DMS153 treated with DMSO at 0.1 percent for 48 hours (cell line): ENCODE data around the gene NUP188.

ENCODE experiments used
- DNase-seq: peaks from one replicate; lab custom pipeline; 2025; ENCODE audit not compliant: unreplicated experiment; lab: John Stamatoyannopoulos, UW

Gene NUP188, protein sequence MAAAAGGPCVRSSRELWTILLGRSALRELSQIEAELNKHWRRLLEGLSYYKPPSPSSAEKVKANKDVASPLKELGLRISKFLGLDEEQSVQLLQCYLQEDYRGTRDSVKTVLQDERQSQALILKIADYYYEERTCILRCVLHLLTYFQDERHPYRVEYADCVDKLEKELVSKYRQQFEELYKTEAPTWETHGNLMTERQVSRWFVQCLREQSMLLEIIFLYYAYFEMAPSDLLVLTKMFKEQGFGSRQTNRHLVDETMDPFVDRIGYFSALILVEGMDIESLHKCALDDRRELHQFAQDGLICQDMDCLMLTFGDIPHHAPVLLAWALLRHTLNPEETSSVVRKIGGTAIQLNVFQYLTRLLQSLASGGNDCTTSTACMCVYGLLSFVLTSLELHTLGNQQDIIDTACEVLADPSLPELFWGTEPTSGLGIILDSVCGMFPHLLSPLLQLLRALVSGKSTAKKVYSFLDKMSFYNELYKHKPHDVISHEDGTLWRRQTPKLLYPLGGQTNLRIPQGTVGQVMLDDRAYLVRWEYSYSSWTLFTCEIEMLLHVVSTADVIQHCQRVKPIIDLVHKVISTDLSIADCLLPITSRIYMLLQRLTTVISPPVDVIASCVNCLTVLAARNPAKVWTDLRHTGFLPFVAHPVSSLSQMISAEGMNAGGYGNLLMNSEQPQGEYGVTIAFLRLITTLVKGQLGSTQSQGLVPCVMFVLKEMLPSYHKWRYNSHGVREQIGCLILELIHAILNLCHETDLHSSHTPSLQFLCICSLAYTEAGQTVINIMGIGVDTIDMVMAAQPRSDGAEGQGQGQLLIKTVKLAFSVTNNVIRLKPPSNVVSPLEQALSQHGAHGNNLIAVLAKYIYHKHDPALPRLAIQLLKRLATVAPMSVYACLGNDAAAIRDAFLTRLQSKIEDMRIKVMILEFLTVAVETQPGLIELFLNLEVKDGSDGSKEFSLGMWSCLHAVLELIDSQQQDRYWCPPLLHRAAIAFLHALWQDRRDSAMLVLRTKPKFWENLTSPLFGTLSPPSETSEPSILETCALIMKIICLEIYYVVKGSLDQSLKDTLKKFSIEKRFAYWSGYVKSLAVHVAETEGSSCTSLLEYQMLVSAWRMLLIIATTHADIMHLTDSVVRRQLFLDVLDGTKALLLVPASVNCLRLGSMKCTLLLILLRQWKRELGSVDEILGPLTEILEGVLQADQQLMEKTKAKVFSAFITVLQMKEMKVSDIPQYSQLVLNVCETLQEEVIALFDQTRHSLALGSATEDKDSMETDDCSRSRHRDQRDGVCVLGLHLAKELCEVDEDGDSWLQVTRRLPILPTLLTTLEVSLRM (N-terminal part only)

DNA sequence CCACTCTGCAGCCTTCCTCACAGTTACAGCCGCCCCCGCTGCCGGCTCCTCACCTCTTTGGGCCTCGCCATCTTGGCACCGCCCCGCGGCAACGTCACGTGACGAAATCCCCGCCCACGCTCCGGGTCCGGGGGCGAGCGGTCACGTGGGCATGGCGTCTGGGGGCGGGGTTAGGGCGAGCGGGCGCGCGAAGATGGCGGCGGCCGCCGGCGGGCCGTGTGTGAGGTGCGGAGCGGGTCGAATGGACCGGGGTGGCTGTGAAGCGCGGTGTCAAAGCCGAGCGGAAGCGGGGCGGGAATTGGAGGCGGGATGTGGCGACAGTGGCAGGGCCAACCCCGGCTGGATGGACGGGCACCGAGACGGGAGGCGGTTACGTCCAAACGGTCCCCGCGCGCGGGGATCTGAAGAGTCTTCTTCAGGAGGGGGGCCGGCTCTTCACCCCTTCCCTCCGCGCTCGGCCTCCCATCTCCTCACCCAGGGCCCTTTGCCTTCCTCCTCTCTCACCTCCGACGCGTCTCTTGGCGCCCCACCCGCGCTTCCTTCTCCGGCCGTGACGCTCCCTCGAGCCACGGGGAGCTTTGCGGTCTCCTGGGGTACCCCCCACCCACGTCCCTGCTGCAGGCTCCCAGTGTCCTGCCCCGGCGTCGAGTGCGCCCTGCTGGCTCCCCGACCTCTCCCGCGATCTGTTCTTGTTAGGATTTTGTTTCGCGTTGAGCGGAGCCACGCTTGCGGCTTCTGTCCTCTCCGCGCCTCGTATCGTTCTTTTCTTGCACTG lies at the start of gene NUP188, which contains the start of gene DOLK:
Gene NUP188 (plus strand): TSS at position 173 of the 775 bp plus-strand sequence. CDS start 21 bp downstream, at position 194.
Gene DOLK (minus strand): TSS at position 77 of the 775 bp plus-strand sequence. CDS start 300 bp downstream, outside the sequence.
- DNase-seq, result peak; percentile 87

DNA sequence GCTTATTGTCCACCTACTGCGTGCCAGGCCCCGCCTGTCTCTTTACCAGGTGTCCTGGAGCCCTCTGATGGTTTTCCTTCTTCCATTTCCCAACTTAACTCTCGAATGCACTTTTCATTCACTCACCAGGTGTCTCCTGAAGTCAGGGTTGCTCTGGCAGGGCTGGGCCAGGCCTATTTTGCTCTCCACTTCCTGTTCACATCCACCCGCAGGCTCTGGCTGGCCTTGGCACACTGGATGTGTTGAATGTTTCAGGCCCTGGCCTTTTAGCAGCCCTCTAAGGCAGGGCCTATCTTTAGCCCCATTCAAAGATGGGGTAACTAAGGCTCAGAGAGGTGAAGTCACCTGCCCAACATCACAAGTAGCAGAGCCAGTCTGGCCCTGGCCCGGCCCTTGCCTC lies 49.1 kb upstream of the NUP188 start:
- no peak for DNase-seq

DNA sequence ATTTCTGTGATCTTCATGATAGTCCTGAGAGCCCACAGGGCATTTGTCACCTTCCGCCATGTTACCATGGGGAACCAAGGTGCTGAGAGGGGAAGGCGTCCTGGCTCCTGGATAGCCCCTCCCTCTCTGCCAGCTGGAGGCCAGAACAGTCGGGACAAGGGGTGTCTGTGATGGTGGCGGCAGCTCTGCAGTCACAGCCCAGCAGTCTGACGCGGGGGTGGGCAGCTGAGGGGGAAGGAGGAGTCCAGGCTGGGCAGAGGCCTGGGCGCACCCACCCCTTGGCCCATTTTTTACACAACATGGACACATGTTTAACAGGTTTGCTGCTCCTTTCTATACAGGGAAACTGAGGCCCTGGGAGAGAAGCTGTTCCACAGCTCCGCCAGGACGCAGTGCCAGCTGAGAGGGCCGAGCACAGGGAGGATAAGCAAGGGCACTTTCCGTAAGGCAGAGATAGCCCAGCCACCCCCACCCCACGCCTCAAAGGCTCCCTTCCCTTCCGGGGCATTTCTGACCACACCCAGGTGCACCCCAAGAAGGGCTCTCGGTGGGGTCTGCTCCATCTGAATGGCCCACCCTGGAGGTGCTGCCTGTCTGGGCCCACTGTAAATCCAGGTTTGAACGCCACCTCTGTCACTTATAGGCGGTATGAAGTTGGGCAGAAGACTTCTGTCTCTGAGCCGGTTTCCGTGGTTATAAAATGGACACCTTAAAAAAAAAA lies 48.5 kb upstream of the NUP188 start:
- DNase-seq, result no peak

DNA sequence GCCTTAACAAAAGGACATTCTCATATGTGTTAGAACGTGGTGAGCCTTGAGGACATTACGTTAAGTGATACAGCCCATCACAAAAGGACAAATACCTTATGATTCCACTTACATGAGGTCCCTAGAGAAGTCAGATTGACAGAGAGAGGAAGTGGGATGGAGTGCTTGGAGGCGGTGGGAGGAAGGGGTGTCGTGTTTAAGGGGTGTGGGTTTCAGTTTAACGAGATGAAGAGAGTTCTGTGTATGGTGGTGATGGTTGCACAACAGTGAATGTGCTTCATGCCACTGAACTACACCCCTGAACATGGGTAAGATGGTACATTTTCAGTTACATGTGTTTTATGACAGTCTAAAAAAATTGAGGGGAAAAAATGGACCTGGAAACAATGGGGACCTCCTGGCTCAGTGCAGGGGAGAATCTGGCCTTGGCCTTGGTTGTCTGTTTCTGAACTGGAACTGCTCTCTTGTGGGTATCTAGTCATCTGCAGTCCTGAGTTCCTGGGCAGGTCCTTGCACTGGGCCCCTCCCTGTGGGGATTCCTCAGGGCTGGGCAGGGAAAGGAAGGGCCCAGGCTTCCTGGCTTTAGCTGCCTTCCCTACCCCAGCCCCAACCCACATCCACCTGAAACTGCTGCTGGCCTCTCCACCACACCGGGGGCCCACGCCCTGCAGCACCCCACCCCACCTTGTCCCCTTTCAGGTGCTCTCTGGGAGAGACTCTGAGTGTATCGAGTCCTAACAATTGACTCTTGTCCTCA lies 47.8 kb upstream of the NUP188 start:
- no peak for DNase-seq

DNA sequence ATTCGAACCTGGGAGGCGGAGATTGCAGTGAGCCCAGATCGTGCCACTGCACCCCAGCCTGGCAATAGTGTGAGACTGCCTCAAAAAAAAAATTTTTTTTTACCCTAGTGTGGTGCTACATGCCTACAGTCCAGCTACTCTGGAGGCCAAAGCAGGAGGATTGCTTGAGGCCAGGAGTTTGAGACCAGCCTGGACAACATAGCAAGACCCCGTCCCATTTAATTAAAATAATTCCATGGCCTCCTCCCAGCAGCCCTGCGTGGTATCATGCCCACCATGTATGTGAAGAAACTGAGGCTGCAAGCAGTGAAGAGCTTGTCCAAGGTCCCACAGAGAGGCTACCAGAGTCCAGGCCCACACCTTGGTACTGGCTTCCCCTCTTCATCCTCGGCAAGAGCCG lies 46.1 kb upstream of the NUP188 start:
- DNase-seq, result no peak

DNA sequence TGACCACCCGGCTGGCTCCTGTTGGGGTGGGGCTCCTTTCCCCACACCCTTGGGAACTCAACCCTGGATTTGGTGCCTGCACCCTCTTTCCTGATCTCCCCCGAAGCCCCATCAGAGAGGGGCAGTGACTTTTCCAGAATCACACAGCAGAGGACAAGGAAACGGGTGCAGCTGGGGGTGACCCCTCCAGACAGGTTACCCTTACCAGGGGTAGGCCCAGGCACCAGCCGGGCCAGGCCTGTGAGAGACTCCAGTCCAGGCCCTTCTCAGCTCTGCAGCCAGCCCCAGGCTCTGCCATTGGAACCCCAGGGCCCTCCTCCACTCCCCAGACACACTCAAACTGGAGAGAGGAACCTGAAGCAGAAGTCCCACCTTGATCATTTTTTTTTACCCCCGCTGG lies 45.7 kb upstream of the NUP188 start:
- no peak for DNase-seq

DNA sequence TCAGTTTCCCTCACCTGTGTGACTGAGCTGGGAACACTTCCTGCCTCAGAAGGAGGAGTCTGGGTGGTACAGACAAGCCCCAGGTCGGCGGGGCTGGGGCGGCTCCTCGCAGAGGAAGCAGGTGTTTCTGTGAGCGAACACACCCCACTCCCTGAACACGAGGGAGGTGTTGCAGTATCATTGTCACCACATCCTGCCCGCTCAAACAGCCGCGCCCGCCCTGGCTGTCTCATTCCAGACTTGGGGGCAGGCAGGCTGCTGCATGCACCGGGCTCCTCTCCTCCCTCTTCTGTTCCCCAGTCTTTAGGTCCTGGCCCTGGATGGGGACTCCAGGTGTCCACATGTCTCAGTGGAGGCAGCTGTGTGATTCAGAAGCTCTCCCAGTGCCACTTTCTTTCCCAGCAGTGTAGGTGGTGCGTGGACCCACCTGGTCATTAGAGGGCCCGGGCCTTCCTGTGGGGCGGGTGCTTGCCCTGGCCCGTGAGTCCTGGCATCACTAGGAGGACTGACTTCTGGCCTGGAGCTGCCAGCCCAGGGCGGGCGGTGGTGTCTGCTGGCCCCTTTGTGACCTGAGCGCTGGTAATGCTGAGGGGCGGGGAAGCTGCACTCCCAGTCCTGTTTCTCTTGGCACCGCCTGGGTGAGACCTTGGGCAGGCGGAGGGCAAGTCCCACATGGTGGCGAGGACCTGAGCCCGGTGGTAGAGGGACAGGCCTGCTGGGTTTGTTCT lies 45.0 kb upstream of the NUP188 start:
- peak; percentile 20 for DNase-seq

DNA sequence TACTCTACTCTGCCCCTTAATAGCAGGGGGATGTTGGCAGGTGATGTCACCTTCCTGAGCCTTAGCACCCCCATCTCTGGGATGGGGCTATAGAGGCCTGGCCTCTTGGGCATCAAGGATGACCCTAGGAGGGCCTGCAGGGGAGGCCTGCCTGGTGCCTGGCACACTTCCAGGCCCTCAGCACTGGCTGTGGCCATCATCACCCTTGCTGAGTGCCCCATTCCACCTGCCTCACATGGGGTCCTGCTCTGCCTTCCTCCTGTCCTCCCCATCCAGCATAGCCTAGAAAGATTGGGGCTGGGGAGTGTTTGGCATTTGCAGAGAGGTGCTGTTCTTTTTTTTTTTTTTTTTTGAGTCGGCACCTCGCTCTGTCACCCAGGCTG lies 44.4 kb upstream of the NUP188 start:
- DNase-seq, result no peak

DNA sequence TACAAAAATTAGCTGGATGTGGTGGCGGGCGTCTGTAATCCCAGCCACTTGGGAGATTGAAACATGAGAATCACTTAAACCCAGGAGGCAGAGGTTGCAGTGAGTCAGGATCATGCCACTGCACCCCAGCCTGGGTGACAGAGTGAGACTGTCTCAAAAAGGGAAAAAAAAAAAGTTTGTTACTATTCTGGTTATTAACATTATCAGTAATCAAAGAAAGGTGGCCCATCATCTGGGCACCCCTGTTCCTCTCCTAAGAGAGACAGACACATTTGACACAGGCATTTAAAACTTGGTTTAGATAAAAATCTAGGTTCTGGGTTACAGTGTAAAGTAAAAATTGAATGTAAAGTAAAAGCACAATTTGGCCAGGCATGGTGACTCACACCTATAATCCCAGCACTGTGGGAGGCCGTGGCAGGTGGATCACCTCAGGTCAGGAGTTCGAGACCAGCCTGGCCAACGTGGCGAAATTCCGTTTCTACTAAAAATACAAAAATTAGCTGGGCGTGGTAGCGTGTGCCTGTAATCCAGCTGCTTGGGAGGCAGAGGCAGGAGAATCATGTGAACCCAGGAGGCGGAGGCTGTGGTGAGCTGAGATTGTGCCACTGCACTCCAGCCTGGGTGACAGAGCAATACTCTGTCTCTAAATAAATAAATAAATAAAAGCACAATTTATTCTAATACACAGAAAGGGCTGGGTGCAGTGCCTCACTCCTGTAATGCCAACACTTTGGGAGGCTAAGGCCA lies 43.5 kb upstream of the NUP188 start:
- DNase-seq, result no peak

DNA sequence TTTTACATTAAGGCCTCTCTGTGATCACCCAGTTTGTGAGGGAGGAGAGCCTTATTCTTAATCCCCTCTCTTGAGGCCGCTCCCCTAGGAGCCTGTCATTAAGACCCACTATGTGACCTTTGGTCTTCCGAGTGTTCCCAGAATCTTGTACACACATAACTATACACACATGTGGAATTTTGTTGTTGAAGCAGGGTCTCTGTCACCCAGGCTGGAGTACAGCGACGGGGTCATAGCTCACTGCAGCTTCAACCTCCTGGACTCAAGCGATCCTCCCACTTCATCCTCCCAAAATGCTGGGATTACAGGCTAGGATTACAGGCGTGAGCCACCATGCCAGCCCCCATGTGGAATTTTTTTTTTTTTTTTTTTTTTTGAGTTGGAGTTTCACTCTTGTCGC lies 41.5 kb upstream of the NUP188 start:
- no peak for DNase-seq

DNA sequence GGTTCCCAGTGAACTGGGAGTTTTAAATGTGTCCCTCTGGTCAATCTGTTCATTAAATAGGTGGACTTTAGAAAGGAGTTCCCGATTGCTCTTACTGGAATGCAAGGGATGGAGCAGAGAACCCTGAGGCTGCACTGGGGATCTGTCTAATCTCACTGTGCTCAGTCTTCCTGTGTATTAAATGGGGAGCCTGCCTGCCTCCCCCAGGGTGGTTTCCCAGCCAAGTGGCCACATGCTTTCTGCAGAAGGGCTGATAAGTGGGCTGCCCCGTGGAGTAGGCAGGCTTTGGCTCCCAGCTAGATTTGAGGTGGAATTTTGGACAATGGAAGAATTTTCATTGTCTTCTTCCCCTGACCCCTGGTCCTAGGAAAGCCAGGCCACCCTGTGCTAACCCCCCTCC lies 40.8 kb upstream of the NUP188 start:
- no peak for DNase-seq

DNA sequence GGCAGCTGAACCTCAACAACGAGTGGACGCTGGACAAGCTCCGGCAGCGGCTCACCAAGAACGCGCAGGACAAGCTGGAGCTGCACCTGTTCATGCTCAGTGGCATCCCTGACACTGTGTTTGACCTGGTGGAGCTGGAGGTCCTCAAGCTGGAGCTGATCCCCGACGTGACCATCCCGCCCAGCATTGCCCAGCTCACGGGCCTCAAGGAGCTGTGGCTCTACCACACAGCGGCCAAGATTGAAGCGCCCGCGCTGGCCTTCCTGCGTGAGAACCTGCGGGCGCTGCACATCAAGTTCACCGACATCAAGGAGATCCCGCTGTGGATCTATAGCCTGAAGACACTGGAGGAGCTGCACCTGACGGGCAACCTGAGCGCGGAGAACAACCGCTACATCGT lies 39.1 kb upstream of the NUP188 start:
- no peak for DNase-seq

DNA sequence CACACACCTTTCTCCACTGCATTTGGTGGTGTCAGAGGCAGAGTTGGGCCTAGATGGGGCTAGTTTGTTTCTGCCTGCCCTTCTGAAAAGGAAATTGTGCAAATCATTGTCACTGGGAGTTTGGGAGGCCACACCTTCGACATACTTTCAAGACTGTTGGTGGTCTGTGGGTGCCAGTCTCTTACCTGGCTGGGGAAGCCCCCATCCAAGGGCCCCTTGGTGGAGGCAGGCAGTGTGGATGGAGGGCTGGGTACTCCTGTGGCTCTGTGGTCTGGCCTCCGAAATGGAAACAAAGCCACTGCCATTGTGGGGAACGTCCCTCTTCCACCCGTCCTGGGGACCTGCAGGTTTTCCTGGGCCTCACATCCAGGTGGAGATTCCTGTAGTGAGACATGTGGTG lies 37.6 kb upstream of the NUP188 start:
- DNase-seq, result no peak

DNA sequence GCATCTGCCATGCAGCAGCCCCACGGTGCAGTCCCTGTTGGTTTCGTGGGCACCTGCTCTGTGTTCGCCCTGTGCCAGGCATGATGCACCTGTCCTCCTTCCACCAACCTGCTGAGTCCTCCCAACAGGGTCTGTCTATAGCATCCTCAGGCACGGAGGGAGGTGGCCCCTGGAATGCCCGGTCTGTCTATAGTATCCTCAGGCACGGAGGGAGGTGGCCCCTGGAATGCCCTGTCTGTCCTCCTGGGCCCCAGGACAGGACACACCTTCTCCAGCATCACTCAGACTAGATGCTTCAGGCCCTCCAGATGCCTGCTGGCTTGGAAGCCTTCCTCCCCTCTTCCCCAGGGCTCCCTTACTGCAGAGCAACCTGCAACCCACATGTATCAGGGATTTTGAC lies 36.6 kb upstream of the NUP188 start:
- DNase-seq, result no peak

DNA sequence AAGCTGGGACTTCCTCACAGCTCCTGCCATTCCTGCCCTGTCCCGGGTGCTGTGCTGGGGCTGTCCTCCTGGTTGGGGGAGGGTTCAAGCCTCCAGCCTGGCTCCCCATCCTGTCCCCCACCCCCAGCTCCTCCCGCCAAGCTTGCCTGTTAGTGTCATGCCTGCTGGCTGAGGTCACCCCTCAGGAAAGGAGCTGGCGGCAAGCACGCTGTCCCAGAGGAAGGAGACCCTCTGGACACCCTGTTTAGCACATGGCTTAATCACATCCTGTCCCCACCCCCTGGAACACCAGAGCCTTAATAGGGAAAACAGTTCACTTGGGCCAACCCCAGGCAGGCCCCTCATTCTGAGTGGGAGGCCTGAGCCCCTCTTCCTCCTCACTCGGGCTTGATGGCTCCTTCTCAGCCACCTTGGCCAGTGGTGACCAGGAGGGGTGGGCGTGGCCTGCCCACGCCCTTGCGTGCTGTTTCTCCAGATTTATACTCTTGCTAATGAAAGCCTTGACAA lies 35.9 kb upstream of the NUP188 start:
- DNase-seq, result no peak

DNA sequence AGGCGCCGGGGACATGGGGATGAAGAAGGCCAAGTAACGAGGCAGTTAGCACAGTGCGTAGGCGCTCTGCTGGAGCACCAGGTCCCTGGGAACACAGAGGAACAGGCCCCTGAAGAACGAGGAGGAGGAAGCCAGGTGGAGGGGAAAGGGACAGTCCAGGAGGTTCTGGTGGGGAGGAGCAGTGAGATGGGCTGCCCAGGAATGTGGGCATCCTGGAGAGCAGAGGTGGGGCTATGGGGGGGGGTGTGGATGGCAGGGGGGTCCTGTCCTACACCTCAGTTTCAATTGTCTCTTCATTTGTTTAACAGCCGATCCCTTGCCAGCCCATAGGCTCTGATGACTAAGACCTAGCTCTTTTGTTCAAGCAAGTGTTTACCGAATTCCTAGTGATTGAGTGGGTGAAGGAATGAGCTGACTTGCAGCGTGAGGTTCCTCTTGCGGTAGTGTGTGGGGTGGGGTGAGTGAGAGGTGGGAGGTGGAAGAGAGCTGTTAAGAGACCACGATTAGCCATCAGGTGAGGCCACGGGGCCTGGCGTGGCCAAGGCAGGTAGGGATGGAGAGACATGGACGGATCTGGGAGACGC lies 35.1 kb upstream of the NUP188 start:
- DNase-seq, result no peak
